Measurements from ENCODE around the gene RNASE12.
"Not testable (repeated sequence)": the region's sequence is repeated elsewhere in the genome, so short reads cannot be mapped to it uniquely, and the experiment has no call there.

DNA sequence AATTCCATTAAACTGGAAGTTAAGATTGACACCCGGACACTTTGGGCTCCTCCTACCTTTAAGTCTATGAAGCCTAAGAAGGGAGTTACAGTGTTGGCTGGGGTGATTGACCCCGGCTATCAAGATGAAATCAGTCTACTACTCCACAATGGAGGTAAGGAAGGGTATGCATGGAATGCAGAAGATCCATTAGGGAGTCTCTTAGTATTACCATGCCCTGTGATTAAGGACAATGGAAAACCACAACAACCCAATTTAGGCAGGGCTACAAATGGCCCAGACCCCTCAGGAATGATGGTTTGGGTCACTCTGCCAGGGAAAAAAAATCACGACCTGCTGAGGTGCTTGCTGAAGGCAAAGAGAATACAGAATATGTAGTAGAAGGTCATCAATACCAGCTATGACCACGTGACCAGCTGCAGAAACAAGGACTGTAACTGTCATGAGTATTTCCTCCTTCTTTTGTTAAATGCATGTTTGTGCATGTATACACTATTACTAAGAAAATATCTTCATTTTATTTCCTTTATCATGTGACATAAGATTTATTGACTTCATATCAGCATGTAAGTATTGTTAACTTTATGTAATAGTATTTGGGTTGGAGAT, 18.7 kb downstream of the RNASE12 start:
- TF ChIP-seq, protein P1, sequence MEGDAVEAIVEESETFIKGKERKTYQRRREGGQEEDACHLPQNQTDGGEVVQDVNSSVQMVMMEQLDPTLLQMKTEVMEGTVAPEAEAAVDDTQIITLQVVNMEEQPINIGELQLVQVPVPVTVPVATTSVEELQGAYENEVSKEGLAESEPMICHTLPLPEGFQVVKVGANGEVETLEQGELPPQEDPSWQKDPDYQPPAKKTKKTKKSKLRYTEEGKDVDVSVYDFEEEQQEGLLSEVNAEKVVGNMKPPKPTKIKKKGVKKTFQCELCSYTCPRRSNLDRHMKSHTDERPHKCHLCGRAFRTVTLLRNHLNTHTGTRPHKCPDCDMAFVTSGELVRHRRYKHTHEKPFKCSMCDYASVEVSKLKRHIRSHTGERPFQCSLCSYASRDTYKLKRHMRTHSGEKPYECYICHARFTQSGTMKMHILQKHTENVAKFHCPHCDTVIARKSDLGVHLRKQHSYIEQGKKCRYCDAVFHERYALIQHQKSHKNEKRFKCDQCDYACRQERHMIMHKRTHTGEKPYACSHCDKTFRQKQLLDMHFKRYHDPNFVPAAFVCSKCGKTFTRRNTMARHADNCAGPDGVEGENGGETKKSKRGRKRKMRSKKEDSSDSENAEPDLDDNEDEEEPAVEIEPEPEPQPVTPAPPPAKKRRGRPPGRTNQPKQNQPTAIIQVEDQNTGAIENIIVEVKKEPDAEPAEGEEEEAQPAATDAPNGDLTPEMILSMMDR (IDR thresholded peaks at IDR 0.05) = not testable (repeated sequence)
- TF ChIP-seq POLR2A, POLR2AphosphoS5, EP300 (IDR thresholded peaks at IDR 0.05): not testable (repeated sequence)

Measured in gastroesophageal sphincter (tissue), 3 donors.